HCT116 (cell line): ENCODE measurements around the gene R3HCC1L. TPM values are rescaled to one million over a fixed set of nuclear protein-coding genes. Genes with fewer than 3 reads are reported as not detected.

ENCODE experiments used
- ATAC-seq: fragments of 200-7000 bp; cut with Tn5 transposase; 2 replicates; pipeline ENCODE4 v1.9.1; 2020; ENCODE audit warnings: mild to moderate bottlenecking, moderate library complexity
- BruUV-seq: library from RNA; stranded (reverse); fragments of 400-500 nt; replicated peaks from 2 replicates; lab custom pipeline; 2021; lab: Mats Ljungman, UMichigan
- CTCF ChIA-PET: fragments of 300-600 bp; sonication (Branson Sonifier 250); formaldehyde crosslinking; loops from one replicate; lab custom pipeline; 2021; ENCODE audit warnings: antibody characterized with exemption; lab: Charles Lee
- POLR2A ChIA-PET: fragments of 300-600, 350-600 bp; sonication (Branson Sonifier 250); formaldehyde crosslinking; loops from one replicate; lab custom pipeline; 2021; ENCODE audit warnings: antibody characterized with exemption; lab: Charles Lee
- RAD21 ChIA-PET, 2 experiments: fragments of 300-600 bp; sonication (Branson Sonifier 250); formaldehyde crosslinking; loops; one replicate each; lab custom pipeline; 2023; ENCODE audit warnings: low total read pairs in 2 of 2; ENCODE audit not compliant: uncharacterized antibody in 2 of 2, unreplicated experiment in 2 of 2, low non-redundant PET in 1 of 2; lab: Charles Lee
- DNase-seq: peaks from one replicate; pipeline ENCODE4 v3.0.0-alpha.2; 2010; ENCODE audit warnings: low read depth, low spot score
- H2AFZ ChIP-seq: fragments of 200-600 bp; shearing (Covaris generic), sonication (generic); 2 replicates; pipeline ENCODE4 v1.6.1; 2017; ENCODE audit warnings: low read depth, mixed run types, mixed read lengths, antibody characterized with exemption, low read length; ENCODE audit not compliant: poor library complexity, severe bottlenecking
- H3K27ac ChIP-seq: 2 replicates; pipeline ENCODE4 v1.5.1; 2012; ENCODE audit warnings: low read depth, low read length
- H3K27me3 ChIP-seq: fragments of 200-600 bp; sonication (generic); 2 replicates; pipeline ENCODE4 v1.6.1; 2016; ENCODE audit warnings: mixed run types, low read length, mixed read lengths; ENCODE audit not compliant: insufficient read depth
- H3K36me3 ChIP-seq, 2 experiments: fragments of 200-500 bp in 1 of 2; fragments of 200-600 bp in 1 of 2; sonication (Bioruptor generic) in 1 of 2; sonication (generic) in 1 of 2; 2 replicates each; pipeline versions ENCODE4 v1.5.1 to v1.6.1; 2014 to 2016; ENCODE audit warnings: low read length in 2 of 2, inconsistent platforms in 1 of 2, mixed read lengths in 1 of 2, mixed run types in 1 of 2; ENCODE audit not compliant: insufficient read depth in 2 of 2, control insufficient read depth in 1 of 2
- H3K4me1 ChIP-seq, 2 experiments: fragments of 200-600 bp in 1 of 2; sonication (generic) in 1 of 2; 2 replicates each; pipeline versions ENCODE4 v1.5.1 to v1.6.1; 2012 to 2017; ENCODE audit warnings: low read length in 2 of 2, inconsistent platforms in 1 of 2, mild to moderate bottlenecking in 1 of 2, mixed read lengths in 1 of 2, mixed run types in 1 of 2, moderate library complexity in 1 of 2; ENCODE audit not compliant: insufficient read depth in 2 of 2, control insufficient read depth in 1 of 2
- H3K4me2 ChIP-seq: fragments of 200-600 bp; sonication (generic); 2 replicates; pipeline ENCODE4 v1.6.1; 2017; ENCODE audit warnings: mixed run types, low read length, mixed read lengths
- H3K4me3 ChIP-seq, 2 experiments: fragments of 200-600 bp in 1 of 2; sonication (generic) in 1 of 2; replicated peaks in 1 of 2; 2 replicates each; pipeline ENCODE4 v1.5.1; 2011 to 2016; ENCODE audit warnings: low read length in 2 of 2, control low read depth in 1 of 2, low read depth in 1 of 2, mild to moderate bottlenecking in 1 of 2, mixed read lengths in 1 of 2, mixed run types in 1 of 2
- H3K79me2 ChIP-seq: fragments of 200-600 bp; sonication (generic); 2 replicates; pipeline ENCODE4 v1.6.1; 2017; ENCODE audit warnings: mild to moderate bottlenecking, mixed run types, low read length, moderate library complexity, mixed read lengths; ENCODE audit not compliant: insufficient read depth
- H3K9ac ChIP-seq: fragments of 200-600 bp; sonication (generic); 2 replicates; pipeline ENCODE4 v1.6.1; 2016; ENCODE audit warnings: low read length, mixed read lengths
- H3K9me2 ChIP-seq: fragments of 200-600 bp; sonication (generic), shearing (Covaris generic); 2 replicates; pipeline ENCODE4 v1.6.1; 2017; ENCODE audit warnings: mixed run types, mild to moderate bottlenecking, moderate library complexity; ENCODE audit not compliant: insufficient read depth
- H3K9me3 ChIP-seq, 2 experiments: fragments of 200-500 bp in 1 of 2; fragments of 200-600 bp in 1 of 2; sonication (Bioruptor generic) in 1 of 2; sonication (generic) in 1 of 2; 2 replicates each; pipeline ENCODE4 v1.6.1; 2014 to 2017; ENCODE audit warnings: low read length in 2 of 2, mixed read lengths in 2 of 2, inconsistent platforms in 1 of 2, low read depth in 1 of 2, mild to moderate bottlenecking in 1 of 2, mixed run types in 1 of 2, moderate library complexity in 1 of 2; ENCODE audit not compliant: control insufficient read depth in 1 of 2, insufficient read depth in 1 of 2
- H4K20me1 ChIP-seq: fragments of 200-600 bp; sonication (generic), shearing (Covaris generic); 2 replicates; pipeline ENCODE4 v1.6.1; 2017; ENCODE audit warnings: mixed run types, mild to moderate bottlenecking, moderate library complexity; ENCODE audit not compliant: insufficient read depth
- CBX3 ChIP-seq: IDR thresholded peaks from 2 replicates; pipeline ENCODE4 v1.6.1; 2012; ENCODE audit warnings: low read depth
- CTCF ChIP-seq, 3 experiments: fragments of 200-600 bp in 1 of 3; sonication (generic) in 1 of 3; IDR thresholded peaks in 2 of 3; conservative IDR thresholded peaks in 1 of 3; 2 replicates each; pipeline ENCODE4 v1.5.1; 2012 to 2017; ENCODE audit warnings: low read depth in 2 of 3, low read length in 2 of 3, antibody characterized with exemption in 1 of 3, borderline replicate concordance in 1 of 3, control low read depth in 1 of 3, mild to moderate bottlenecking in 1 of 3, mixed read lengths in 1 of 3, mixed run types in 1 of 3, moderate library complexity in 1 of 3; ENCODE audit not compliant: insufficient read depth in 1 of 3
- EZH2 ChIP-seq: fragments of 200-600 bp; sonication (generic); IDR thresholded peaks from 2 replicates; pipeline ENCODE4 v1.6.1; 2017; ENCODE audit warnings: antibody characterized with exemption, mixed run types
- FOSL1 ChIP-seq: IDR thresholded peaks from 2 replicates; pipeline ENCODE4 v1.6.1; 2012; ENCODE audit warnings: low read depth
- JUND ChIP-seq: IDR thresholded peaks from 2 replicates; pipeline ENCODE4 v1.6.1; 2012
- POLR2A ChIP-seq: IDR thresholded peaks from 2 replicates; pipeline ENCODE4 v1.7.0; 2011; ENCODE audit warnings: borderline replicate concordance; ENCODE audit not compliant: insufficient read depth, insufficient read length; ENCODE audit errors: extremely low read depth
- POLR2AphosphoS5 ChIP-seq: IDR thresholded peaks from 2 replicates; pipeline ENCODE4 v1.6.1; 2011; ENCODE audit warnings: mild to moderate bottlenecking, low read depth, low read length, moderate library complexity
- RAD21 ChIP-seq: IDR thresholded peaks from 2 replicates; pipeline ENCODE4 v1.6.1; 2012; ENCODE audit warnings: low read depth, mild to moderate bottlenecking
- SP1 ChIP-seq: IDR thresholded peaks from 2 replicates; pipeline ENCODE4 v1.6.1; 2012; ENCODE audit warnings: low read depth
- SRF ChIP-seq: IDR thresholded peaks from 2 replicates; pipeline ENCODE4 v1.6.1; 2012; ENCODE audit warnings: low read depth
- TCF7L2 ChIP-seq: IDR thresholded peaks from 2 replicates; pipeline ENCODE4 v1.7.0; 2011; ENCODE audit warnings: borderline replicate concordance, inconsistent platforms; ENCODE audit not compliant: insufficient read depth, insufficient read length; ENCODE audit errors: extremely low read depth
- intact Hi-C: fragments of 100-400 bp; cut with micrococcal nuclease; formaldehyde crosslinking; loops from 2 replicates; pipeline ENCODE4 v1.10.0; 2022
- total RNA-seq: library from RNA; stranded (reverse); gene quantifications from one replicate; pipeline ENCODE4 v1.2.1, GENCODE V29; 2021; ENCODE audit not compliant: unreplicated experiment

The R3HCC1L gene
- total RNA-seq, 1 experiment from 2014 or later = 9.3 TPM

GRCh38 chr10:98289802-98290209 is 155.3 kb downstream of the R3HCC1L start:
- H3K79me2 ChIP-seq = no peaks in the 10 kb centered on the region
- BruUV-seq = no TSS peak
- no peak for ATAC-seq
- H3K36me3 ChIP-seq = no peaks in the 10 kb centered on the region
- H4K20me1 ChIP-seq = no peaks in the 10 kb centered on the region
- CTCF ChIA-PET = interaction anchor here (1.1 kb wide), 1 partner anchor 19 kb away, joined by 3 read pairs; no protein-coding TSS in a partner anchor
- H2AFZ ChIP-seq = no peak overlapping the region
- H3K4me1 ChIP-seq = peaks cover 6 to 8% of the 10 kb centered on the region in 2 experiments; a peak in 1 of 4 replicates
- peaks cover 23% of the 10 kb centered on the region; the same call in 1 of the 2 replicates for H3K27me3 ChIP-seq
- no peak overlapping the region for H3K4me2 ChIP-seq
- no peak overlapping the region for H3K4me3 ChIP-seq
- RAD21 ChIA-PET = no interaction called here
- H3K9me3 ChIP-seq = no peaks in the 10 kb centered on the region
- no peak overlapping the region for H3K9ac ChIP-seq
- no peak overlapping the region for H3K27ac ChIP-seq
- no peaks in the 10 kb centered on the region for H3K9me2 ChIP-seq
- DNase-seq = no peak
- no peak for TF ChIP-seq POLR2A
- TF ChIP-seq FOSL1 = no peak
- TF ChIP-seq CTCF (IDR thresholded peaks at IDR 0.05 in 2 of 3, conservative IDR thresholded peaks at IDR 0.05 in 1 of 3; ENCODE audit: borderline replicate concordance in 1 of 3, insufficient read depth in 1 of 3, low read depth in 2 of 3, low read length in 2 of 3) = no peak
- no peak for TF ChIP-seq JUND
- no peak for TF ChIP-seq EZH2
- no peak for TF ChIP-seq CBX3
- no peak for TF ChIP-seq SP1
- no peak for TF ChIP-seq POLR2AphosphoS5
- no peak for TF ChIP-seq SRF
- no peak for TF ChIP-seq TCF7L2
- no peak for TF ChIP-seq RAD21
- intact Hi-C loops = no loop called here
- POLR2A ChIA-PET = no interaction called here
